Prostate gland (tissue), 2 donors: ENCODE measurements around the gene FAHD2B.
"Not testable (repeated sequence)": the region's sequence is repeated elsewhere in the genome, so short reads cannot be mapped to it uniquely, and the experiment has no call there.

Source experiments
- POLR2A ChIP-seq: fragments of 450-650 bp; IDR thresholded peaks from one replicate; pipeline ENCODE4 v1.6.1; 2016; ENCODE audit warnings: antibody characterized with exemption, mild to moderate bottlenecking
- TF ChIP-seq, protein P1 (sequence below), 4 experiments: fragments of 200-600 bp in 2 of 4; fragments of 450-650 bp in 2 of 4; sonication (generic) in 2 of 4; IDR thresholded peaks; 1 replicate in 3 of 4; 2 replicates in 1 of 4; pipeline ENCODE4 v1.5.1; 2016 to 2019; ENCODE audit warnings: antibody characterized with exemption in 4 of 4, mild to moderate bottlenecking in 2 of 4, moderate library complexity in 2 of 4

DNA sequence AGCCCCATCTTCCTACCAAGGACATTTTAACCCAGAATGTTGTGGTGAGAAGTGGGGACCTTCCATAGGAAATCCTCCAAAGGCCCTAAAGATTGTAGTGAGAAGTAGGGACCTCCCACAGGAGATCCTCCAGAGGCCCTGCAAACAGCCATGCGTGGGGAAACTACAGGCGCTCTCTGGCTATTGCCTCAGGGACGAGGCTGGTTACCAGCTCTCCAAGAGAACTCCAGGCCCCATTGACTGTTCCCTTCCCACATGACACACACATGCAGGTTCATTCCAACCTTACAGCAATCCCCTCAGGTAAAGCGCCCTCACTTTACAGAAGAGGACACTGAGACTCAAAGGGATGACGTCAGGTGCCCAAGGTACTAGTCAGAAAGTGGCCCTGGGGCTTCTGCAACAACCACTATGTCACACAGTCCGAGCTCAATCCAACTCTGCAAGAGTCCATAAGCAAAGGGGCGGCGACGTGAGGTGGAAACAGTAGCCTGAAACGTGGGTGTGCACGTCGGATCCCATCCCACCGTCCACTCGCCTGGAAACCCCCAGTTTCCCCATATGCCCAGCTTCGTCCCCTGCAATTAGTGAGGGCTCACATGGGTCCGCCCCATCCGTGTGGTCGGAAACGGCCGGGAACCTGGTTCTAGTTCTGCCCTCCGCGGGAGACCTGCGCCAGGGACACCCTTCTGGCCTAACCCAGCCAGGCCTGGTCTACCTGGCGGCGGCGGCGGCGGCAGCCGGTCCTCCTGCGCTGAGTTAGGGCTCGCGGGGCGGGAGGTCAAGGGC is 505 bp downstream of the FAHD2B start:
- TF ChIP-seq, protein P1, sequence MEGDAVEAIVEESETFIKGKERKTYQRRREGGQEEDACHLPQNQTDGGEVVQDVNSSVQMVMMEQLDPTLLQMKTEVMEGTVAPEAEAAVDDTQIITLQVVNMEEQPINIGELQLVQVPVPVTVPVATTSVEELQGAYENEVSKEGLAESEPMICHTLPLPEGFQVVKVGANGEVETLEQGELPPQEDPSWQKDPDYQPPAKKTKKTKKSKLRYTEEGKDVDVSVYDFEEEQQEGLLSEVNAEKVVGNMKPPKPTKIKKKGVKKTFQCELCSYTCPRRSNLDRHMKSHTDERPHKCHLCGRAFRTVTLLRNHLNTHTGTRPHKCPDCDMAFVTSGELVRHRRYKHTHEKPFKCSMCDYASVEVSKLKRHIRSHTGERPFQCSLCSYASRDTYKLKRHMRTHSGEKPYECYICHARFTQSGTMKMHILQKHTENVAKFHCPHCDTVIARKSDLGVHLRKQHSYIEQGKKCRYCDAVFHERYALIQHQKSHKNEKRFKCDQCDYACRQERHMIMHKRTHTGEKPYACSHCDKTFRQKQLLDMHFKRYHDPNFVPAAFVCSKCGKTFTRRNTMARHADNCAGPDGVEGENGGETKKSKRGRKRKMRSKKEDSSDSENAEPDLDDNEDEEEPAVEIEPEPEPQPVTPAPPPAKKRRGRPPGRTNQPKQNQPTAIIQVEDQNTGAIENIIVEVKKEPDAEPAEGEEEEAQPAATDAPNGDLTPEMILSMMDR (IDR thresholded peaks at IDR 0.05), result not testable (repeated sequence)
- not testable (repeated sequence) for TF ChIP-seq POLR2A
